NCI-H526 (cell line): ENCODE data around the gene SLC41A1.
A peak's percentile ranks its signal among the peaks of the same experiment; 100 is the strongest.

Experiments used
- DNase-seq, 2 experiments: peaks; one replicate each; lab custom pipeline; 2025; lab: John Stamatoyannopoulos, UW

SLC41A1 gene

DNA sequence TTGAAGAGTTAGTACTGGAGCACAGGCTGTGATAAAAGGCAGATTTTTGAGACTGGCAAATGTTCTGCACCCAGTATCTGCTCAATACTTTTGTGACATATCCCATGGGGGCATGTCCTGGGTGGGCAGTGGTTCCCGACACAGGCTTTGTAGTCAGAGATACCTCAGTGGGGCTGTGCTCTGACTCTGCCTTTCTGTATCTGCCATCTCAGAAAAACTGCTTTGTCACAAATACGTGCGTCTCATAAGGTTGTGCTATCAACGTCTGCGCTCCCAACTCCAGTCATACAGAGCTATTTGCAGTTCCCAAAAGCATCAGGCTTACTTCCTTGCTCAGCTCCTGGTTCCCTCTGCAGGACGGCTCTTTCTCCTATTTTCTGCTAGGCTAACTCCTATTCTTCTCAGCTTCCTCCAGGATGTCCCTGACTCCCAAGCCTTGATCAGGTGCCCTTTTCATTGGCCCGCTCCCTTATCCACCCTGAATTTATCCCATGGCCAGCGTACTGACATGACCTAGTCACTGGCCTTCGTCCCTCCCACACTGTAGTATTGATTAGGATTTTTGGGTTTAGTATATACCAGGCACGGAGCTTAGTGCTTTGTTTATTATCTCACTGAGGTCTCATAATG, 25.6 kb downstream of the SLC41A1 start:
- no peak for DNase-seq

DNA sequence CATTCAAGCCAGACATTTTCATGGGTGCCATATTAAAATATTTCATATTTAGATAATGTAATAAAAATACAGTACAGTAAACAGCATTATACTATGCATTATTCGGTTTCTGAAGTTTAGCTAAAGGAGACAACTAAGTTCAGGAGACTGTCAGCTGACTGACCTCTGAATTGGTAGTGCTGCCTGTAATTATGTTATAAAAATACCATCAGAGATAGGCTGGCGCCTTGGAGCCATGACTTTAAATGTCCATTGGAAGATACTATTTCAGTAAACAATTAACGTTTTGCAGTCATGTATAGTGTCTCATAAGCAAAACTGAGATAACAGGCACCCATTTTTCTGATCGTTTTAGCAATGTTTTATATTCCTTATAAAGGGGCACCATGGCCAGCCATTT, 26.4 kb downstream of the SLC41A1 start:
- no peak for DNase-seq

DNA sequence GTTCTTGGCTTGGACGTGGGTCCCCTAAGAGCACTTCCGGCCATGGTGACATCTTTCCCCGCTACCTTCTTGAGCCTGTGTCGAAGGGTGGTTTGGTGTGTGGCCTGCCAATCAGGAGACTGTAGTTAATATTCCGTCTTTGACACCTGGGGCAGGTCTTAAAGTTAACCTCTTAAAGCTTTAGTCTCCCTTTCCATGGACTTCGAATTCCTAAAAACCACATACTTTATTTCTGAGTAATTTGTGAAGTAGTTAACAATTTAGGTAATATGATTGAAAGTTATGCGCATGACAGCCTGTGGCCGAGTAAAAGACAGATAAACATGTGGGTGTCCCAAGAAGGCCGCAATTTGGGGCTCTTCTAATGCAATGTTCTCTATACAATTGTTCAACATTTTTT, 27.6 kb downstream of the SLC41A1 start:
- DNase-seq, result no peak

DNA sequence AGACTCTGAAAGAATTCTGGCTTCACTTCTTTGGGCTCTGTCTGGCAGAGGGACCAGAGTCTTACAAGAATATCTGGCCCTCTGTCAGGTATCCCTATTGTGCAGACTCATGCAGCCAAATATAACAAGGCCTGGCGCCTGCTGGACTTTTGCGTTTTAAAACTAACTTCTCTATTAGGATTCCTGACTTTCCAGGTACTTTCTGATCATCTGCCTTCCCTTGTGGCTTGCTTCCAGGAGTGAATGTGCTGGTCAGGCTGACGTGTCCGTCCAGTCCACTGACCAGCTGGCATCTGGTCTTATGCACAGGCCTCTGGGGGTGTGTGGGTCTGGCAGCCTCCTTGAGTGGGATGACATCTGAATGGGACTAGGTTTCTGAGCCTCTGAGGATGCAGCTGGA, 29.1 kb downstream of the SLC41A1 start:
- no peak for DNase-seq

DNA sequence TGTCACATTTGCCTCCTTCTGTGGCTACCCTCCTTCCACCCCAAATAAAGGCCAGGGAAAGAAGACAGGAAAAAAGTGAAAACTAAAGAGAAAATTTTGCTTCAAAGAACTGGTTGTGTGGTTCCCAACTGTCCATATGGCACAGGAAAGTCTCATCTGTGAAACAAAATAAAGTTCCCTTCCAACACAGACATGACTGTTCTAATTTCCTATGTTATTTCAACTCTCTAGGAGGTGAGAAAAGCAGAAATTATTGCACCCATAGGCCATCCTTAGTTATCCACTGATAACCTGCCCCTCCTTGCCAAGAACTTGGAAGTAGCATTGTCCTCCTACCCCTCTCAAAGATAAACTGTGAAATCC, 29.6 kb downstream of the SLC41A1 start:
- DNase-seq, result no peak

DNA sequence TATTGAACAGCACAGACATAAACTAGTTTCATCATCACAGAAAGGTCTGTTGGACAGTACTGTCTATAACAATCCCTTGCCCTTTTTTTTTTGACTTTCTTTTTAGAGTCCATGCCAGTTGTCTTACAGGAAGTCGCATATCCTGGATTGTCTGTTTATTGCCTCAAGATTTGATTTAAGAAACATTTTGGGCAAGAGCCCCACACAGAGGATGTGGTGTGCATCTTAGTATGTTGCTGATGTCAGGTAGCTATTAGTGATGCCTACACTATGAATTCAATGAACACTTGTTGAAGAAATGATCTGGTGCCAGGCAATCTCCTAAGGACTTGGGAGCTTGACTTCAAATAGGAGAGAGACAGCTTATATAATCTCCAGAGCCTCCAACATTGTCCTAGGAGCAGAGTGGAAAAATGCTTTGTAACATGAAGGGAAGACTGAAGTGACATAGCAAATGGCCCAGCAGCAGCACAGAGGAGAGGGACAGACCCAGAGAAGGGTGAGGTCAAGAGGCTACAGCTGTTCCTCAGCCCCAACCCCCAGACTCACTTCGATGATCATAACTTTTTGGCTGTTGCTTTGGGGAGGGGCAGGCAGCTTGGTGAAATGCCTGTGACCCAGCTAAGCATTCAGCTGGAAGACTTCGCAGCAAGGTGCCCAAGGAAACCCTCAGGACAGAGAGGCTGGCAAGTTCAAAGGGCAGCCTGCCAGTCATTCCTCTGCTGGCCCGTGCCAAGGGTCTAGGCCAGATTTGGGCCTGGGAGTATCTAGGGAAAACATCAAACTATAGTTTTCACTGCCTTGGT, 30.2 kb downstream of the SLC41A1 start:
- no peak for DNase-seq

DNA sequence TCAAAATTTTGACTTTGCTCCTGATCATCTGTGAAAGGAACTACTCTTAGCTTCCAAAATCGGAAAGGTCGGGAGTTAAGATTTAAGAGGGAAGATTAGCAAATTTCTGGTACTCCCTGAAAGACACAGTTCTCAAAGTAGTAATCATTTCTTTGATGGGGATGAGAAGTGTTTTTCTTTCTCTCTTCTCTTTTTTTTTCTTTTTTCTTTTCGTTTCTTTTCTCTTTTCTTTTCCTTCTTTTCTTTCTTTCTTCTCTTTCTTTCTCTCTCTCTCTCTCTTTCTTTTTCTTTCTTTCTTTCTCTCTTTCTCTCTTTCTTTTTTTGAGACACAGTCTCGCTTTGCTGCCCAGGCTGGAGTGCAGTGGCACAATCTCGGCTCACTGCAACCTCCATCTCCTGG, 32.7 kb downstream of the SLC41A1 start:
- DNase-seq, result no peak

DNA sequence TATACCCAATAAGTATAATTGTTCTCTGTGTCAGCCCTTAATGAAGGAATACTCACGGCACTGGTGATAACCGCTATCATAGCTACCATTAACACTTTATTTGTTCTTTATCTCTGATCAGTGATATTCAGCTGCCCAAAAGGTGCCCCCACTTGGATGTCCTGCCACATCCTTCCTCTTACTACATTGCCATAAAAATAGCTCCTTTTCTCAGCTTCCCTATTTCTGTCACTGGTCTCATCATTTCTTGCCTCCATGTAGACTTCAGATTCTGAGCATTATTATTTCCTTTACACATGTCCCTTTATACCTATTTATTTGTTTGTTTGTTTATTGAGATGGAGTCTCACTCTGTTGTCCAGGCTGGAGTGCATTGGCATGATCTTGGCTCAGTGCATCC, 35.0 kb downstream of the SLC41A1 start:
- no peak for DNase-seq

DNA sequence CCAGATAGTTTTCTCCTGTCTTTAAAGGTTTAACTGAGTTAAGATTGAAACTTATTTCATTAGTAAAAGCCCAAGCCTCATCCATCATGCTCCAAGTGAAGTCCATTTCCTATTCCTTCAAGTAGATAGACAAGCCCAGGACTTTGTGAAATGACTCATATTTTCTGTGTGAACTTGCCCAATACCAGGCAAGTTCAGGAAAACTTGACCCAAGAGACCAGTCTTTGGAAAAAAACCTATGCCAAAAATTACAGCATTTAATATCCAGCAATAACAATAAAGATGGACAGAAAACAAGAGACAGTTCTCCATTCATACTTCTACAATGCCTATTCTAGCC, 37.3 kb downstream of the SLC41A1 start:
- DNase-seq, result no peak

DNA sequence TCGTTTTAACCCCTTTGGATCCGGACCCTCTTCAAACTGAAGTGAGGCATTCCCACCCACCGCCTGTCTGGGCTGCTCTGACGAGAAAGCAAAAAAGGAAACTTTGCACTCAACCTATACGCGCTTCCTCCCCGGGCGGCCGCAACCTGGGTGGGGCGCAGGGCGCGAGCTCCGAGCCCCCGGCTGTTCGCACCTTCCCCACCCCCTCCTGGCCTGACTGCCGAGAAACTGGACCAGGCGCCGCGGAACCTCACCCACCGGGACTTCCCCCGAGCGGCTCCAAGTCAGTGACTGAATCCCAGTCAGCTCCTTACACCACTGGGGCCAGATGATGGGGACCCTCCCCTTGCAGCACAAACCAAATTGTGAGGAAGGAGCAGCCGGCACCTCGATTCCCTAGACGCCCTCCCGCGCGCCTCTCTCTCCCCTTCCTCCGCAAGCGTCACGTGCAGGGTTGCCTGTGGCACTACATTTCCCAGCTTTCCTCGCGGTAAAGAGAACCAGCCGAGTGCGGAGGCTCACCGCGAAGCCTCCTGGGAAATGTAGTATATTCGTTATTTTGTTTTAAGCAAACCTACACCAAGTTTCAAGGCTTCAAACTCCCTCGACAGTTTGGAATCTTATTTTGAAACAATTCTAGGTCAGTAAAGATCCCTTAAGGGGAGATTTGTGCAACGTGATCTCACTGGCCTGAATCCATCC, 37.8 kb downstream of the SLC41A1 start, which contains the start of gene RAB29:
Gene RAB29, minus strand, starts transcription at position 468 of the 702 bp plus-strand sequence. CDS start 526 bp downstream, outside the sequence.
- DNase-seq, result peak in 1 of 2 experiments; percentile 73

DNA sequence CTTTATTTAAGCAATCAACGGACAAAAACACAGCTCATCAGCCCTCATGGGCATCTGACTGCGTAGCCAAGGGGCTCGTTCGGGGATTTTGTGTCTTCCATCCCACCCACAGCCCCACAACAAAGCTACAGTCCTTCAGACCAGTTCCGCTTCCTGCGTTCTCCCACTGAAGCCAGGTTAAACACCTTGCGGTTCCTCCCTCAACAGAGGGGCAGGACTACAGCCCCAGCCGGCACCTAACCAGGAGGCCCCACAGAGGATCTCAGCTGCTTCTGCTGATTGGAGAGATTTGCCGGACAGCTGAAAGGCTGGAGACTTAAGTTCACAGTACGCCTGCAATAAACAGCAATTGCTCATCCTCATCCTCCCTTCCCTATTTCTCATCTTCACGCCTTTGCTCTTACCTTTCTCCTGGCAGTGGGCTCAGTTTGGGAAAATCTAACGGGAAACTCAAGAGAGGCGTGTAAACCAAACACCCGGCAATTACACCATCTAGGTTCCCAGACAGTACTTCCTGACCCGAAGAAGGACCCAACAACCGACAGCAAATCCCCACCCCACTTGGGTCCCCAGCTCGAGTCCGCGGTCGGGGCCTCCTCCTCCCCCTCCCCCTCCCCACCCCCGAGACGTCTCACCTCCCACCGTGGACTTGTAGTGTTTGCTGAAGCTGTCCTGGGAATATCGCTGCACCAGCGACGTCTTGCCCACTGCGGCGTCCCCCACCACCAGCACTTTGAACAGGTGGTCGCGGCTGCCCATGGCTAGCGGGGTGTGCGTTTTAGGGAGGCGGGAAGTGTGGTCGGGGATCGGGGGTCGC, 38.6 kb downstream of the SLC41A1 start:
- DNase-seq, result peak in 1 of 2 experiments; percentile 14

DNA sequence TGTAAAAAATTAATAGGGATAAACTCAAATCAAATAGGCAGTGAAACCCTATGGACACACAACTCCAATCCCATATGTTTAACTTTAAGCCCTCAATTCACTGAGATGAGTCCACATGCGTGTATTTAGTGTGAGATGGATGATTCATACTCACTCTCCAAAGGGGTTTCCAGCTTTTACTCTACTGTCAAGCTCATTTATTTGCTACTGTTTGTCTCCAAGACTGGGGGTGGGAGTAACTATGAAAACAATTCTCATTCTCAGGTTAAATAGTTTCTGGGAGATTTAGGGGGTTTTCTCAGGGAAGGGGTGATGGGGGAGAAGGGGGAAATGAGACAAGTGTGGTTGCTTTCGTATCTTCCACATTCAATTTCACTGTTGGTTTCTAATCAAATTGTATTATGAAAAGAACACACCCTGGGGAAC, 40.4 kb downstream of the SLC41A1 start:
- no peak for DNase-seq

DNA sequence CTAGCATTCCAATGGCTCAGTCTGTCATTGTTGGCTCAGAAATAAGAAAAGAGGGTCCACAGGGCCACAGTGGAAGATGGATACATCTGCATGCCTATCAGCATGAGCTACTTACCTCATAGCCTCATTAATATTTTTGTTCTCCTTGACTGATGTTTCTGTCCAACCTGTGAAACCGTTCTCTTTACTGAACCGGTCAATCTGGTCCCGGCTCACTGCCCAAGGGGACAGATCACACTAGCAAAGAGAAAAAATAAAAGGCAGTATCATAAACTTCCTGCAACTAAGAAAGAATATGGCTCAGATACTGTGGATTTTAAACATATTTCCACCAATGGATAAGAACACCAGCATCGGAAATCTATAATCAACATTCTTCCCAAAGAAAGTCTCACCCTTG, 42.4 kb downstream of the SLC41A1 start:
- no peak for DNase-seq

DNA sequence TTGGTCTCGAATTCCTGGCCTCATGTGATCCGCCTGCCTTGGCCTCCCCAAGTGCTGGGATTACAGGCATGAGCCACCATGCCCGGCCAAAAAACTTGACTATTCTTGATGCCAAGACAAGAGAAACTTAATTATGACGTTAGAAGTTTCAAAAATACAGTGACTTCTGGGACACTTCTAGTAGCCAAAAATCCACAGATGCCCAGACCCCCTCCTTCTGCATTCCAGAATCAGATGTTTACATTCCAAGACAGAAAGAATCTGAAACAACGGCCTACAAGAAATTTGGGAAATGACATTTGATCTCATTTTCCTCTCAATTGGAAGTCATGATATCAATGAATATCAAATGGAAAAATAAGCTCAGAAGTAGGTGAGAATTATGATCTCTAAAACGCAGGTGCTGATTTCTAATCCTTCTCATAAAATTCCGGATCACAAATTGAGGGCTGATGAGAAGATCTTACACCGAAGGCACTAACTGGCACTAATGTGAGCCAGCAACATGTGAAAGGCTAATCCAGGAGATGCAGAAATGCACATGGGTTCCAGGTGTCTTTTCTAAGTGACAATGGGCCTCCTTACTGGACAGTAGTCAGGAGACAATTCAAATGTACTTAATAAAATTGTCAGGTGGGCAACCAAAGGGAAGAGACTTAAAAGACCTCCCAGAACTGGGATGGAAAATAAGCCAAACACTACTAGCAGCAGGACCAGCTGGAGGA, 43.2 kb downstream of the SLC41A1 start:
- DNase-seq, result no peak

DNA sequence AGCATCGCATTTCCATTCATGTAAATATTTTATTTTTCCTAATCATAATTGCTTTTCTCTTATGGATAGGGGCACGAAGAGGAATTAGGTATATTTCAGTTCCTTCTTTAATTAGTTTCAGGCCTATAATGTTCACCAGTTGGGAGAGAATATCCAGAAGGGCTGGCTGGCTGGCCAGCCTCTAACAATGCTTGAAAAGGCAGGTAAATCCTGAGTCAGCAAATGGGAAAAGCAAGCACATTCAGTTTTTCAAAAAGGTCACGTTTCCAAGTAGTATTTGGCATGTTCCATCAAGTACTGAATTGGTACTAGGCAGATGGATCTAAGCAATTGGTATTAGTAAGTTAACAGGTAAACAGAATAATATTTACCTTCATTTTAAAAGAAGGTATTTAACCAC, 45.8 kb downstream of the SLC41A1 start:
- DNase-seq, result no peak

DNA sequence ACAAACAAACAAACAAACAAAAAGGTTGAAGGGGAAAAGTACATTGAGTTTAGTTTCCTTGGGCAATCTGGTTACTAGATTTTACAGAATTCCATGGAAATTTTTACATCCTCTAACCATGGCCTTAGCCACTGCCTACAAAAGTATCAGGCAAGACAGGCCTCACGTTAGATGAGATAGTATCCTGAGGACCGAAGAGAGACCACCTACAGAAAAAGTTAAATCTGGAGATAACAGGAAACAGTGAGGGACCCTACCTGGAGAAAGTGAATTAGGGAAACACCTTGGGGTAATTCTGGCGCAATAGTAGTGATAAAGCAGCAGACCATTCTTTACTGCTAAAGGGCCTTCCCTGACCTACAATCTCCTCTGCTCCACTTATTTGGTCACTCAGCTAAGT, 46.4 kb downstream of the SLC41A1 start:
- no peak for DNase-seq

DNA sequence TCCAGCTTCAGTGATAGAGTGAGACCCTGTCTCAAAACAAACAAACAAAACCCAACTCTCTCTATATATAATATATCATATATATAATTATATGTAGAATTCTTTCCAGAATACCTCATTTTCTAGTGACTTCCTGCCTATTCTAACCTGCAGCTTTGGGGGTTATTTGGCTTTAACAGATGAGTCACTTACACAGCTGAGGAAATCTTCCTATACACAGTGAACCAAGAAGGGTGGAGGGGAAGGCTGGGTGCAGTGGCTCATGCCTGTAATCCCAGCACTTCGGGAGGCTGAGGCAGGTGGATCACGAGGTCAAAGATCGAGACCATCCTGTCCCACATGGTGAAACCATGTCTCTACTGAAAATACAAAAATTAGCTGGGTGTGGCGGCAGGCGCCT, 47.0 kb downstream of the SLC41A1 start:
- no peak for DNase-seq

DNA sequence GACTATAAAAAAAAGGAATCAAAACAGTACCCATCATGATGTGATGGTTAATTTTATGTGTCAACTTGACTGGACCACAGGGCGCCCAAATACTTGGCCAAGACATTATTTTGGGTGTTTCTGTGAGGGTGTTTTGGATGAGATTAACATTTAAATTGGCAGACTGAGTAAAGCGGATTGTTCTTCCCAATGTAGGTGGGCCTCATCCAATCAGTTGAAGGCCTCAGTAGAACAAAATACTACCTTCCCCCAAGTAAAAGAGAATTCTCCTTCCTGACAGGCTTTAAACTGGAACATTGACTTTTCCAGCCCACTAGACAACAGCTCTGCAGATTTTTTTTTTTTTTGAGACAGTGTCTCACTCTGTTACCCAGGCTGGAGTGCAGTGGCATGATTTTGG, 48.4 kb downstream of the SLC41A1 start:
- DNase-seq, result no peak

DNA sequence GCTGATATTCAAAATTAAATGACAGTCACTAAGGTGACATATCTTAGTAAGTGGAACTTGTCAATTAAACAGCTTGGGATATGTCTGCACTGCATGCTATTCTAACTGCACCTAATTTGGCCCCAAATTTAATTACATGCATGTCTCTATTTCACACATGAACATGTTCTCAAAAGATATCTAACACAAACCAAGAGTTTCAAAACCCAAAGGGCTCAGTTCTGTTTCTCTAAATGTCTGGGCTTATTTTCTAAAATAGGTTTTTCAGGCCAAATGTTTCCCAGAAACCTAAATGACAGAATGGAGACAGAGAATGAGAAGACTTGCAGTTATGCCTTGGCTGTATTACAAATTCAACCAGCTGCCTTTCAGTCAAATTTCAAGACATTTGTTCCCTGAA, 49.0 kb downstream of the SLC41A1 start:
- DNase-seq, result no peak

DNA sequence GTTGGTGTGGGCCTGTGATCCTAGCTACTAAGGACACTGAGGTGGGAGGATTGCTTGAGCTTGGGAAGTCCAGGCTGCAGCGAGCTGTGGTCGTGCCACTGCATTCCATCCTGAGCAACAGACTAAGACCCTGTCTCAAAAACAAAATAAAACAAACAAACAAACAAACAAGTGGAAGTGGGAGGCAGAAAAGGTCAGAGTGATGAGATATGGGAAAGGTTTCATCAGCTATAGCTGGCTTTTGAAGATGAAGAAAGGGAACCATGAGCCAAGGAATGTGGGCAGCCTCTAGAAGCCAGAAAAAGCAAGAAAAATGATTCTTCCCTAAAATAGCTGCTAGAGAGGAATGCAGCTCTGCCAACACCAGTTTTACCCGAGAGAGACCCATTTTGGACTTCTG, 52.4 kb downstream of the SLC41A1 start:
- DNase-seq, result no peak

DNA sequence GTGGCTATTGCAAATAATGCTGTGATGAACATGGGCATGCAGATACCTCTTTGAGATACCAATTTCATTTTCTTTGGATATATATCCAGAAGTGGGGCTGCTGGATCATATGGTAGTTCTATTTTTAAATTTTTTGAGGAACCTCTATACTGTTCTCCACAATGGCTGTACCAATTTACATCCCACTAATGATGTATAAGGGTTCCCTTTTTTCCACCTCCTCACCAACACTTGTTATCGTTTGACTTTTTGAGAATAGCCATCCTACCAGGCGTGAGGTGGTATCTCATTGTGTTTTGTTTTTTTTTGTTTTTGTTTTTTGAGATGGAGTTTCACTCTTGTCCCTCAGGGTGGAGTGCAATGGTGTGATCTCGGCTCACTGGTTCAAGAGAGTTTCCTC, 56.4 kb downstream of the SLC41A1 start:
- DNase-seq, result no peak

DNA sequence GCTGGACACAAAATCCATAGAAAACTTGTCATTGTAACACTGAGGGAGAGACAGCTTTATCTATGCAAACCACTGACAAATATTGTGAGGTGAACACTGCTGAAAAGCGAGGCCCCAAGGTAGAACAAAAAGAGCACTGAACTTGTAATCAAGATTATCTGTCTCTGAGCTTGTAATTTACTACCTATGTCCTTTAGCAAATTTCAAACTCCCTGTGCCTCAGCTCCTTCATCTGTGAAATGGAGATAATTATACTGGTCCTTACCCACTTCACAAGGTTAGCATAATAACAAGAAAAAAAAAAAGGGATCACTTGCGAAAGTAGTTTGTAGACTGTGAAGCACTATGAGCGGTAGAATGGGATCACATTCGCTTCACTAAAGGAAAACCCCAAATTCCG, 58.1 kb downstream of the SLC41A1 start:
- DNase-seq, result no peak
